Measurements from ENCODE around the gene DNMBP. TPM values are rescaled to one million over a fixed set of nuclear protein-coding genes. Genes with fewer than 3 reads are reported as not detected.

DNMBP gene
- total RNA-seq, 1 donor from 2014 or later: 11.7 TPM

- no peak overlapping the region for H3K27ac Mint-ChIP-seq (ENCODE audit: unreplicated experiment)
- no peak for DNase-seq (ENCODE audit: low spot score)
- H3K4me3 Mint-ChIP-seq (ENCODE audit: unreplicated experiment): no peak overlapping the region
- H3K9me3 Mint-ChIP-seq (ENCODE audit: low read depth): no peaks in the 10 kb centered on the region
- H3K27me3 Mint-ChIP-seq (ENCODE audit: low read depth): no peaks in the 10 kb centered on the region
- H3K4me1 Mint-ChIP-seq (ENCODE audit: low read depth): no peaks in the 10 kb centered on the region
- no peaks in the 10 kb centered on the region for H3K36me3 Mint-ChIP-seq (ENCODE audit: low read depth)
- TF ChIP-seq, protein P1, sequence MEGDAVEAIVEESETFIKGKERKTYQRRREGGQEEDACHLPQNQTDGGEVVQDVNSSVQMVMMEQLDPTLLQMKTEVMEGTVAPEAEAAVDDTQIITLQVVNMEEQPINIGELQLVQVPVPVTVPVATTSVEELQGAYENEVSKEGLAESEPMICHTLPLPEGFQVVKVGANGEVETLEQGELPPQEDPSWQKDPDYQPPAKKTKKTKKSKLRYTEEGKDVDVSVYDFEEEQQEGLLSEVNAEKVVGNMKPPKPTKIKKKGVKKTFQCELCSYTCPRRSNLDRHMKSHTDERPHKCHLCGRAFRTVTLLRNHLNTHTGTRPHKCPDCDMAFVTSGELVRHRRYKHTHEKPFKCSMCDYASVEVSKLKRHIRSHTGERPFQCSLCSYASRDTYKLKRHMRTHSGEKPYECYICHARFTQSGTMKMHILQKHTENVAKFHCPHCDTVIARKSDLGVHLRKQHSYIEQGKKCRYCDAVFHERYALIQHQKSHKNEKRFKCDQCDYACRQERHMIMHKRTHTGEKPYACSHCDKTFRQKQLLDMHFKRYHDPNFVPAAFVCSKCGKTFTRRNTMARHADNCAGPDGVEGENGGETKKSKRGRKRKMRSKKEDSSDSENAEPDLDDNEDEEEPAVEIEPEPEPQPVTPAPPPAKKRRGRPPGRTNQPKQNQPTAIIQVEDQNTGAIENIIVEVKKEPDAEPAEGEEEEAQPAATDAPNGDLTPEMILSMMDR (IDR thresholded peaks at IDR 0.05): no peak
Measured at GRCh38 chr10:99852481-99853213, 157.1 kb downstream of the DNMBP start.

DNA sequence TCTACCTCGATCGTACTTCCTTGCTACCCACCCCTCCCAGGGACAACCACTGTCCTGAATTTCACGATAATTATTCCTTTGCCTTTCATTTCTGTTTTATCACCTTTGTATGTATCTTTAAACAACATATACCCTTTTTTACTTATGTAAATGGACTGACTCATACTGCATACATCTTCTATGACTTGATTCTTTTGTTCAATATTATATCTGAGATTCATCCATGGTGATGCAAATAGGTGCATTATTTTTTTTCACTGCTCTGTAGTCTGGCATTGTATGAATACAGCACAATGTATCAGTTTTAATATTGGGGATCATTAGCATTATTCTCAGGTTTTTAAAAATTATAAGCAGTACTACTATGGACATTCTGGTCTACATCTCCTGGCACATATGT is 157.9 kb downstream of the DNMBP start:
- TF ChIP-seq, protein P1 (IDR thresholded peaks at IDR 0.05): no peak
- no peaks in the 10 kb centered on the region for H3K27me3 Mint-ChIP-seq (ENCODE audit: low read depth)
- H3K4me1 Mint-ChIP-seq (ENCODE audit: low read depth): no peaks in the 10 kb centered on the region
- H3K36me3 Mint-ChIP-seq (ENCODE audit: low read depth): no peaks in the 10 kb centered on the region
- H3K27ac Mint-ChIP-seq (ENCODE audit: unreplicated experiment): no peak overlapping the region
- no peak for DNase-seq (ENCODE audit: low spot score)
- no peak overlapping the region for H3K4me3 Mint-ChIP-seq (ENCODE audit: unreplicated experiment)
- no peaks in the 10 kb centered on the region for H3K9me3 Mint-ChIP-seq (ENCODE audit: low read depth)

GRCh38 chr10:99850767-99851340 is 158.9 kb downstream of the DNMBP start:
- DNase-seq (ENCODE audit: low spot score): no peak
- H3K27me3 Mint-ChIP-seq (ENCODE audit: low read depth): no peaks in the 10 kb centered on the region
- no peak overlapping the region for H3K4me3 Mint-ChIP-seq (ENCODE audit: unreplicated experiment)
- H3K27ac Mint-ChIP-seq (ENCODE audit: unreplicated experiment): no peak overlapping the region
- no peaks in the 10 kb centered on the region for H3K36me3 Mint-ChIP-seq (ENCODE audit: low read depth)
- H3K9me3 Mint-ChIP-seq (ENCODE audit: low read depth): no peaks in the 10 kb centered on the region
- H3K4me1 Mint-ChIP-seq (ENCODE audit: low read depth): peaks cover 5% of the 10 kb centered on the region
- TF ChIP-seq, protein P1 (IDR thresholded peaks at IDR 0.05): no peak

DNA sequence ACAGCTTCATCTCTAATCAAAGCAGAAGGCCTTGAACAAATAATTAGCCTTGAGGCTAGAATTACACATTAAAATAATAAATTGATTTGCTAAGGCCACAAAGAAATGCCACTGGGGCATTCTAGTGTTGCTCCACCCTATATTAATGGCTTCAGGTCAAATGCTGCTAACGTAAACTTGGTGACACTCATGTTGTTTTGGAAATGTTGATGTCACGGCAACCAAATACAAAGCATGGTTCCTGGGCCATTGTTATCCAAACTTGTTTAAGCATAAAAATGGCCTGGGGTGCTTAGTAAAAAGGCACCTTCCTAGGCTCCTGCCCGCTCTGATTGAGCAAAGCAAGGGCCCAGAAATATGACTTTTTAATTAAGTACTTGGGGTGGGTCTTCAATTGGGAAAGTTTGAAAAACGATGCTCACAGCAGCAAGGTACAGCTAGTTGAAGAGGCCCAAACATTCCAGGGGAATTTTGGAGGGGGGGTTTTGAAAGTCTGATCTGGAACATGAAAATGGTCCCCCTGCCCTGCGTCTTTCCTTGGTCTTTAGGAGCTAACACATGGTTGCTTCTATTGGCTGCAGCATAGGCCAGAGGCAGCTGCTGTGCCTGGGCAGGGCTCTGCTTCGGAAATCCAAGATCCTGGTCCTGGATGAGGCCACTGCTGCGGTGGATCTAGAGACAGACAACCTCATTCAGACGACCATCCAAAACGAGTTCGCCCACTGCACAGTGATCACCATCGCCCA is 159.6 kb downstream of the DNMBP start:
- no peak for DNase-seq (ENCODE audit: low spot score)
- Mint-ChIP-seq H3K27ac (ENCODE audit: unreplicated experiment) (no peak overlapping the region), H3K4me3 (ENCODE audit: unreplicated experiment) (no peak overlapping the region), H3K4me1 (ENCODE audit: low read depth) (peaks cover 9% of the 10 kb centered on the region), H3K9me3 (ENCODE audit: low read depth) (no peaks in the 10 kb centered on the region), H3K27me3 (ENCODE audit: low read depth) (no peaks in the 10 kb centered on the region), H3K36me3 (ENCODE audit: low read depth) (no peaks in the 10 kb centered on the region)
- TF ChIP-seq, protein P1 (IDR thresholded peaks at IDR 0.05): no peak

- H3K4me3 Mint-ChIP-seq (ENCODE audit: unreplicated experiment): no peak overlapping the region
- H3K4me1 Mint-ChIP-seq (ENCODE audit: low read depth): peaks cover 9% of the 10 kb centered on the region
- no peak for DNase-seq (ENCODE audit: low spot score)
- no peaks in the 10 kb centered on the region for H3K27me3 Mint-ChIP-seq (ENCODE audit: low read depth)
- no peaks in the 10 kb centered on the region for H3K9me3 Mint-ChIP-seq (ENCODE audit: low read depth)
- no peaks in the 10 kb centered on the region for H3K36me3 Mint-ChIP-seq (ENCODE audit: low read depth)
- H3K27ac Mint-ChIP-seq (ENCODE audit: unreplicated experiment): no peak overlapping the region
- TF ChIP-seq, protein P1 (IDR thresholded peaks at IDR 0.05): no peak
Measured at GRCh38 chr10:99849536-99849935, 160.2 kb downstream of the DNMBP start.

Data from chondrocyte (in vitro differentiated cells).